HG02852 (cell line): Measurements from ENCODE around the gene TDRD1.
"Not testable (repeated sequence)": the region's sequence is repeated elsewhere in the genome, so short reads cannot be mapped to it uniquely, and the experiment has no call there.

Experiments
- ATAC-seq: cut with Tn5 transposase; IDR thresholded peaks from one replicate; pipeline ENCODE4 v1.9.1; 2021; ENCODE audit warnings: mild to moderate bottlenecking, moderate library complexity; ENCODE audit not compliant: unreplicated experiment

The TDRD1 gene, protein sequence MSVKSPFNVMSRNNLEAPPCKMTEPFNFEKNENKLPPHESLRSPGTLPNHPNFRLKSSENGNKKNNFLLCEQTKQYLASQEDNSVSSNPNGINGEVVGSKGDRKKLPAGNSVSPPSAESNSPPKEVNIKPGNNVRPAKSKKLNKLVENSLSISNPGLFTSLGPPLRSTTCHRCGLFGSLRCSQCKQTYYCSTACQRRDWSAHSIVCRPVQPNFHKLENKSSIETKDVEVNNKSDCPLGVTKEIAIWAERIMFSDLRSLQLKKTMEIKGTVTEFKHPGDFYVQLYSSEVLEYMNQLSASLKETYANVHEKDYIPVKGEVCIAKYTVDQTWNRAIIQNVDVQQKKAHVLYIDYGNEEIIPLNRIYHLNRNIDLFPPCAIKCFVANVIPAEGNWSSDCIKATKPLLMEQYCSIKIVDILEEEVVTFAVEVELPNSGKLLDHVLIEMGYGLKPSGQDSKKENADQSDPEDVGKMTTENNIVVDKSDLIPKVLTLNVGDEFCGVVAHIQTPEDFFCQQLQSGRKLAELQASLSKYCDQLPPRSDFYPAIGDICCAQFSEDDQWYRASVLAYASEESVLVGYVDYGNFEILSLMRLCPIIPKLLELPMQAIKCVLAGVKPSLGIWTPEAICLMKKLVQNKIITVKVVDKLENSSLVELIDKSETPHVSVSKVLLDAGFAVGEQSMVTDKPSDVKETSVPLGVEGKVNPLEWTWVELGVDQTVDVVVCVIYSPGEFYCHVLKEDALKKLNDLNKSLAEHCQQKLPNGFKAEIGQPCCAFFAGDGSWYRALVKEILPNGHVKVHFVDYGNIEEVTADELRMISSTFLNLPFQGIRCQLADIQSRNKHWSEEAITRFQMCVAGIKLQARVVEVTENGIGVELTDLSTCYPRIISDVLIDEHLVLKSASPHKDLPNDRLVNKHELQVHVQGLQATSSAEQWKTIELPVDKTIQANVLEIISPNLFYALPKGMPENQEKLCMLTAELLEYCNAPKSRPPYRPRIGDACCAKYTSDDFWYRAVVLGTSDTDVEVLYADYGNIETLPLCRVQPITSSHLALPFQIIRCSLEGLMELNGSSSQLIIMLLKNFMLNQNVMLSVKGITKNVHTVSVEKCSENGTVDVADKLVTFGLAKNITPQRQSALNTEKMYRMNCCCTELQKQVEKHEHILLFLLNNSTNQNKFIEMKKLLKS

DNA sequence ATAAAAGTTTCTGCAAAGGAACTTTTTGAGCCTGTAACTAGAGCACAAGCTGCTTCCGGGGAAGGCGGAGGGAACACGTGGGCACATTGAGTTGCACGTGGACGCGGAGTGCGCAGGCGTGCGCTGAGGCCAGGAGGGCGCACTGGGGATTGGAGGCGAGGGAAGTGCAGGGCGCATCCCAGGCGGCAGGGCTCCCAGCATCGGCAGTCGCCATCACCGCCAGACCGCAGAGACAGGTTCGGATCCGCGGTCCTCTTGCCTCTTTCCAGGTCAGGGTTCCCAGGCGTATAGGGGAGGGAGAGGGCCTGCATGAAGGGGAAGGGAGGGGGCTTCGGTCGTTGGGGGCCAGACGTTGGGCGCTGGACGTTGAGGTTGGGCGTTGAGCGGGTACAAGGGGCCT lies at the start of gene TDRD1:
TSS of gene TDRD1 (plus strand) at position 206 of the 400 bp plus-strand sequence. CDS start 8,479 bp downstream, outside the sequence.
- ATAC-seq = no peak

DNA sequence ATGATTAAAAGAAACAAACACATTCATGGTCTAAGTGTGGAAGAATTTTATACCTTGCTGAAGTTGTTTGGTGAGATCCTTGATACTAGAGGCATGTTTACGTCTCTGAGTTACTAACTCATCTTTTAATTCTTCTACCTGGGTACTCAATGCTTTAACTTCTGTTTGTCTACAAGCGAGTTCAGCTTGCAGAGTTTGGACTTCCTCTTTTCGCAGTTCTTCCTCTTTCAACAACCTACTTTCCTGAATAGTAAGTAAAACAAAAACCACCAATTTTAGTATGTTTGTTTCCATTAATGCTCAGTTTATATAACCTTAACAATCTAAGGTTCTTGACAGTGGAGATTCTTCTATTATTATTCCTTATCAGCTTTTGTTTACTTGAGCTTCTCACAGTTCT lies 48.1 kb upstream of the TDRD1 start:
- peak; percentile 72 for ATAC-seq

DNA sequence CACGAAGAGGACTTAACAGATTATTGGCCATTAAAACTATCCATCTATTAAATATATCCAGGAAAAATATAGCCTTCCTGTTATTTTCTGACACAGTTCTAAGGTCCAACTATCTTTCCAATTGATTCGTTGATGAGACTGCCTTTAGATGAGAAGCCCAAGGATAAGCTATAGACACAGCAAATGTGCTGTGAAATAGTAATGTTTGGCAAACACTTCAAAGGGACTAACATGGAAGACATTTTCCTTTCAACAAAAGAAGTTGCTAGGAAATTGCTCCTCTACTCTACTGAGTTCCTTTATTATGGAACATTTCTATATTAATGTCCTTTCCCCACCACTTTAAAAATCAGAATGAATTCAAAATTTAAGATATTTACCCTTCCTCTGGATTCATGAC lies 43.7 kb upstream of the TDRD1 start:
- ATAC-seq = no peak

DNA sequence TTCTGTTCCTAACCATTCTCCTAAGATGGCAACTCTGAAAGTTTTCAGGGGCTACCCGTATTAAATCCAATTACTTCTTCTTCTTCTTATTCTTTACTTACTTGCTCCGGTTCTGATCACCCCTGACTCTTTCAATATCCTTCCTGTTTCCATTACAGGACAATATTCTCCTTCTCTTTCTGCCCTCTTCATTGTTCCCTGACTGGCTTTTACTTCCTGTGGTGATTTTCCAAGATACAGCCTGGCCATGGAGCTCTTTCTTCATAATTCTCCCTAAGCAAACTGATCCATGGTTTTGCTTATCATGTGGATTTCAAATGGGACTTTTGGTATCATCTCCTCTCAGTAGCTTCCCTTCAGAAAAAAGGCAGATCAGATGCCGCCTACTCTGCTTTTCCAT lies 40.6 kb upstream of the TDRD1 start:
- ATAC-seq = no peak

DNA sequence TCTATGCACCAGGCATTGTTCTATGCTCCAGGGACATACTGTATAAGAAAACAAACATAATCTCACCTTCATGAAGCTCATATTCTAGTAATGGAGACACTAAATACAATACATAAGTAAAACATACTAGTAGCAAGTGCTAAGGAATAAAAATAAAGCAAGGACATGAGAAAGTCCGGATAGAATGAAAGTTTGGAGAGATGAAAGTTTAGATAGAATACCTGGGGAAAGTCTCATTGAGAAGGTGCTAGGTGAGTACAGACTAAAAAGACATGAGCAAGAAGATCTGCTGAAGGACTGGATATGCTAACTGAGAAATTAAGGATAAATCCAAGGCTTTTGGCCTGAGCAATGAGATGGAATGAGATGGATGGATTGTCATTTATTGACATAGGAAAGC lies 39.1 kb upstream of the TDRD1 start:
- no peak for ATAC-seq

DNA sequence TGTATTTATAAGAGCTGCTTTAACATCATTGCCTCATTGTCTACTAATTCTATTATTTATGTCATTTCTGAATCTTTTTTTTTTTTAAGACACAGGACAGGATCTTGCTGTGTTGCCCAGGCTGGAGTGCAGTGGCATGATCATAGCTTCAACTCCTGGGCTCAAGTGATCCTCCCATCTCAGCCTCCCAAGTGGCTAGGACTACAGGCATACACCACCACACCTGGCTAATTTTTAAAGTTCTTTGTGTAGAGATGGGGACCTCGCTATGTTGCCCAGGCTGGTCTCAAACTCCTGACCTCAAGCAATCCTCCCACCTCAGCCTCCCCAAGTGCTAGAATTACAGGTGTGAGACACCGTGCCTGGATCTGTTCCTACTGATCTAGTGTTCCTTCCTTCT lies 38.3 kb upstream of the TDRD1 start:
- not testable (repeated sequence) for ATAC-seq

DNA sequence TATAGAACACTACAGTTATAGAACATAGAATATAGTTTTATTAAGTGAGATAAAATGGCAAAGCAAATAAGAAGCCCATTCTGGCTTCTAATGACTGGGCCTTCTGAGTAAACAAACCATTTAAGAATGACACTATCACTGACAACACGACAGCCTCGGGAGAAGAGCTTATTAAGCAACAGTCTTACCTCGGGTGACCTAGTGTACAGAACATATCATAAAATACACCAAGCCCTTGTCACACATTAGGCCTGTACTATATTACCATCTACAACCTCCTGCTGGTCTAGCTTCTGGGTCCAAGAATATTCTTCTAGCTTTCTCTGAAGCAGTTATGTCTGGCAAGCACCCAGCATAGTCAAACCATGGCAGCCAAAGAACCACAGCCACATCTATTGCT lies 37.1 kb upstream of the TDRD1 start:
- no peak for ATAC-seq

DNA sequence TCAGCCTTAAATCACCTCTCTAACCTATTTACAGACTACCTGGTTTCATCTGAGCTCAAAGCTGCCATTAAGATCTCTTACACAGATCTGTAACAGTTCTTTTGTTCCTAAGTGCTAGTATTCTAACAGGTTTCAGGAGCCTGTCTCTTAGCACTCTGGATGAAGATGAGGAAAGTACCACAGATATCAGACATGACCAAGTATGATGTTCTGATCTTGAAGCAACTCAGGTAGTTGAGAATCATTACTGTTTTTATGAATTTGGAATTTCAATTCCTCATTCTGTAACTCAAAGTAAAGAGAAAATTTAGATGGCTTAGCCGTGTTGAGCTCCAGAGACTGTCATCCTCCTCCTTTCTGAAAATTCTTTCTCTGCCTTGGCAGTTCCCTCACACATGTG lies 36.0 kb upstream of the TDRD1 start:
- ATAC-seq = no peak

DNA sequence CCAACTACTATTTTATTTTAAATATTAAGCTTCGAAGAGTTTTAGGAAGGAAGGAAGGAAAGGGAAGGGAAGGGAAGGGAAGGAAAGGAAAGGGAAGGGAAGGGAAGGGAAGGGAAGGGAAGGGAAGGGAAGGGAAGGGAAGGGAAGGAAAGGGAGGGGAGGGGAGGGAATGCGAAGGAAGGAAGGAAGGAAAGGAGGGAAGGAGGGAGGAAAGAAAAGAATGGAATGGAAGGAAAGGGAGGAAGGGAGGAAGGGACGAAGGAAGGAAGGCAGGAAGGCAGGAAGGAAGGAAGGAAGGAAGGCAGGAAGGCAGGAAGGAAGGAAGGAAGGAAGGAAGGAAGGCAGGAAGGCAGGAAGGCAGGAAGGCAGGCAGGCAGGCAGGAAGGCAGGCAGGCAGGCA lies 29.7 kb upstream of the TDRD1 start:
- not testable (repeated sequence) for ATAC-seq

DNA sequence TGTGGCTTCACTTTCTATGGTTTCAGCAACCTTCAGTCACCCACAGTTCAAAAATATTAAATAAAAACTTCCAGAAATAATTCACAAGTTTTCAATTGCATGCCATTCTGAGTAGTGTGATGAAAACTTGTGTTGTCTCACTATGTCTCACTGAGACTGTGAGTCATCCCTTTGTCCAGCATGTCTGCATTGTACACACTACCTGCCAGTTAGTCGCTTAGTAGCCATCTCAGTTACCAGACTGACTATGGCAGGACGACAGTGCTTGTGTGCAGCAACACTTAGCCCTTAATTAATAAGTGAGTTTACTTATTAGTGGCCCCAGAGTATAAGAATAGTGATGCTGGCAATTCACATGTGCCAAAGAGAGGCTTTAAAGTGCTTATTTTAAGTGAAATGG lies 27.7 kb upstream of the TDRD1 start:
- ATAC-seq = no peak

DNA sequence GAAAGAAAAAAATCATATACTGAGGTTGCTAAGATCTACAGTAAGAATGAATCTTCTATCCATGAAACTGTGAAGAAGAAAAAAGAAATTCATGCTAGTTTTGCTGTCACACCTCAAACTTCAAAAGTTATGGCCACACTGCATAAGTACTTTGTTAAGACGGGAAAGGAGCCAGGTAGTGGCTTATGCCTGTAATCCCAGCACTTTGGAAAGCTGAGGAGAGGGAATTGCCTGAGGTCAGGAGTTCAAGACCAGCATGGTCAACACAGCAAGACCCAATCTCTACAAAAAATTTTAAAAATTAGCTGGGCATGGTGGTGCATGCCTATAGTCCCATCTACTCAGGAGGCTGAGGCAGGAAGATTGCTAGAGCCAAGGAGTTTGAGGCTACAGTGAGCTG lies 27.3 kb upstream of the TDRD1 start:
- no peak for ATAC-seq

DNA sequence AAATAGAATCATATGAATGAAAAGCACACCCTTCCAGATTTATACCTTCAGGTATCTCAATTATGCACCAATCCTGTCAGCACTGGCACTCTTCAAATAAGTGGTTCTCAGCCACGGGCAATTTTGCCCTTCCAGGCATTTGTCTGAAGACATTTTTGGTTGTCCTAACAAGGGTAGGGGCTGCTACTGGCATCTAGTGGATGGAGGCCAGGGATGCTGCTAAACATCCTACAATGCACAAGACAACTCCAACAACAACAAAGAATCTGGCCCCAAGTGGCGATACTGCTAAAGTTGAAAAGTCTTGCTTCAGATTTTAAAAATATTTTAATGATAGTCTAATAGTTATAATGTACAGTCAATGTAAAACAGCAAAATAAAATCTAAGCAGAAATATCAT lies 21.2 kb upstream of the TDRD1 start:
- ATAC-seq = no peak

DNA sequence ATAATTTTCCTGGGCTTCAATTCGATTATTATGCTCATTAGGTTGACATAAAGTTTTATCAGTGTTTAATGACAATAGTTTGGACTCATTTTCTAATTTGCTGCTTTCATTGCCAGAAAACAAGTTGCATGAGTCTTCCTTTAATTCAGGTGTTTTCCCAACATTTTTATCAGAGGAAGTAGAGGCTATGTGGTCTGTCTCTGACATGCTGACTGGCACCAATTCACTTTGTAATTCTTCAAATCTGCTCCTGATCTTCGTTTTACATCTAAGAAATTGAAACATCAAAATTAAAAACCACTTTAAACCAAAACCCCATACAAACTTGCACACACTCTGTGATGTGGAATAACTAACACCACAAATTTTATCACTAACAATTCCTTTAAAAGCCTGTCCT lies 16.1 kb upstream of the TDRD1 start:
- ATAC-seq = no peak

DNA sequence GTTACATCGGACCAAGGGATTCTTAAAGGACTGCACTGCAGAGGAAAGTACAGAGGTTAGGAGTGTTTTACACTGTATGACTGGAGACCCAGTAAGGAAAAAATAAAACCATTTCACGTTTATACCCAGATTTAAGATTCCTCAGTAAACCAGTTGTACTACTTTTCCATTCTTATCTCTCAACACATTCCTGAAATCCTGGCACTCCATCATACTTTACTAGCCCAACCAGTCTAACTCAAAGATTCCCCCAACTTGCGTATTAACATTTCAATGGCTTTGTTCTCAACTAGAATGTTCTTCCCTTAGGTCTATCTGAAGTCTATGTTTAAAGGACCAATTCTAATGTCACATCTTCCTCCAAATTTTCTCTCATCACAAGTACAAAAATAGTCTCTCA lies 13.1 kb upstream of the TDRD1 start:
- ATAC-seq = no peak

DNA sequence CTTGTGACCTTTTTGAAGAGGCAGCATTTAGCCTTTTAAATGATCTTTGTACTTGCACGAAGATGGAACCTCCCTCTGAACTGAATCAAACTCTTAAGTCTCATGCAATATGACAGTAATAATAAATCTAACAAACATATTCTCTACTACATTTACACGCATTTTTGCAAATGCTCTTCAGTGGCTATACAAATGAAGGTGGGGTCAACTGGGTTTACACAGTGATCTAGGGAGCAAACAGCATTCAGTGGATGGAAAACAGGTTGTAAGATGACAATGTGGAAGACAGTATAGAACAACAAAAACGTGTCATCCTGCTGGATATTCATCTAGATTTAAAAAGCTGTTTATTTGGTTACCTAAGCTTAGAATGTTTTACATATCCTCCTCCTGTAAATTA lies 12.7 kb upstream of the TDRD1 start:
- ATAC-seq = no peak

DNA sequence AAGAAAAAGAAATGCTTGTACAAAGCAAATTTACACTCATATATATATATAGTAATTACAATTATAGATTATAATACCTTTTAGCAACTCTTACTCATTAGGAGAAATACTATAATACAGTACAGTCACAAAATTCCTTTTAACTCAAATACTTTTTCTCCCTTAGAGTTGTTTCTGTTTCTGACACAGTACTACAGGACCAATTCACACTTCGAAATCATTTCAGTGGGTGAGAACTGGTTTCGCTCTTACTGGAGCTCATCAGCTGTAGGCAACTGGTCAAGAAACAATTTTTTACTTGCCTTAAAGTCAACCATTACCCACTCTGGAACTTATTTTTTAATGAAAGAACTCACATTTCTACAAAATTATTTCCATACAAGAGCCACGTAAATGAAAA lies 11.2 kb upstream of the TDRD1 start:
- ATAC-seq = no peak

DNA sequence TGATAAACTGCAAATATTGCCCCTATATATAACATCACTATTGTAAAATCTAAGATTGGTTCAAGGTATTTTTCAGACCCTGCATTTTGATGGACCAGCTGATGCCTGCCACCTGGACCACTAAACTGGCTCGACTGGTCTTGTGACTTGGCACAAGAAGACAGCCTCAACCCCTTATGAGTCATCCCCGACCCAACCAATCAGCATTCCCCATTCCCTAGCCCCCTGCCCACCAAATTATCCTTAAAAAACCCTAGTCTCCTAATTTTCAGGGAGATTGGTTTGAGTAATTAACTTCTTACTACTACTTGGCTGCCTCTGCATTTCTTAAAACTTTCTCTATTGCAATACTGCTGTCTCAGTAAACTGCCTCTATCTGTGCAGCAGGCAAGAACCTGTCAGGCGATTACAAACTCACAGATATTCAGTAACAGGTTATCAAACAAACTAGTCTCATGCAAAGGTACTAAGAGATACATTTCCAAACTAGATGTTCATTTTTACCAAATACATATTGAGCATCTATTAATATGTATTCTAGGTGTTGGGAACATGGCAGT lies 10.6 kb upstream of the TDRD1 start:
- ATAC-seq = no peak

DNA sequence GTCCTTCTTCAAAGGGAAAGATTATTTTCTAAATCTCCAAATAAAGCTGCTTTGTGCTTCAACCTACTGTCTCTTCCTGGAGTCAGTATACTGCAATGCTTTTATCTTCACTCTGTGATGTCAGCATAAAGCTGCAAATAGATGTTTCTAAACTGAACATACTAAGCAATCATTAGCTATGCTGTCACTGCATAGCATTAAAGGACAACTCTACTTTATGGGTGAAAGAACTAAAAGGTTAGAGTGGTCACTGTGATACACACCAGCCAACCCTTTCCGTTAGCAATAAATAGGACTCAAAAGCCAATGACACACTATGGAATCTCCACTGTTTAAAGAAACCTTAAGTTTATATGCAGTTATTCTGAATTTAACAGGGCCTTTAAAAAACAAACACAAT lies 6.9 kb upstream of the TDRD1 start:
- ATAC-seq = no peak

DNA sequence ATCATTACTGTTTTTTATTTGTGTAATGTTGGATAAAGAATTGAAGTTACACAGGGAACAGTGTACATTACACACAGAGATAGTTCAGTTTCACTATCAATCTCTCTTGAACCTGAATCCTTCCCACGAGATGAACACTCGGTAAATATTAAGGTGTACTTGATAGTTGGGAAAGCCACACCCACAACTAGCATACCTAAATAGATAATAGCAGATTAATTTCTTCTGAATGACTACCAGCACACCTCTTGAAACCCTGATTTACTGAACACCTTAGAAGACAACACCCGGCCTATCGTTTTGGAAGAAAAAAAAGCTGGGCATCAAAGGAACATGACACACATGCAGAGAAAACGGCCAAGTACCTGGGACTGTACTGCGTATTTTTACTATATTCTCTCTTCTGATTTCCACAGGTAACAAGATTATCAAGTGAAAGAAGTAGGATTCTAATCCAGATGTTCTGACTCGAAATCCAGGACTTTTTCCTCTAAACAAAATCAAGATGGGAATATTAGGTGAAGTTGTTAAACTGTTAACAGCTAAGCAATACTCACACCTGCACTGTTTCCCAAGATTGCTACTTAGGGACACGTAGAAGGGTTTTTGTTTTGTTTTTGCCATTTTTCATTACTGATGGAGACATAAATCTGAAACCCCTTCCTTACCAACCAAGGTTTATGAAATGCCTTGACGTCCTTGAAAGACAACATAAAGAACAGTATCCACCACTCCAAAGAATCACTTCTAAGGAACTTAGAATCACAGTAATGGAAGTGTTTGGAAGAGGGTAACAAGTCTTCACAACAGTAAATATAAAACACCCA lies 6.2 kb upstream of the TDRD1 start:
- no peak for ATAC-seq

DNA sequence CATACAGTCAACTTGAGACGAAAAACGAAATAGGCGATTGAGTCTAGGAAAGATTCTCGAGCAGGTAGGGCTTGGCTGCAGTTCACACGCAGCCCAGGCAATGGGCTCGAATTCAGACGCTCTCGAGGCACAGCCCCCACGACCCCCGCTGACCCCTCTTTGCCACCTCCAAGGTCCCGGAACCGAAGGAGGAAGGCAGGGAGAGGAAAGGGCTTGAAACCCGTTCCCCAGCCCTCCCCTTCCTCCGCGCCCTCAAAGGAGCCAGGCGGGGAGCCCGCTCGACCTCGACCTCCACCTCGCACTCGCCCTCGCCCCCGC lies 5.6 kb upstream of the TDRD1 start:
- ATAC-seq = peak; percentile 6
